GM23338 (cell line): ENCODE results near the gene MIAT. TPM values are rescaled to one million over a fixed set of nuclear protein-coding genes. Genes with fewer than 3 reads are reported as not detected.

Experiments used
- ATAC-seq: fragments of 200-7000 bp; cut with Tn5 transposase; 3 replicates; pipeline ENCODE4 v1.9.1; 2020
- DNase-seq: peaks from one replicate; pipeline ENCODE4 v3.0.0-alpha.2; 2015; ENCODE audit warnings: low spot score
- H2AFZ ChIP-seq: fragments of 200-600 bp; sonication (generic); 2 replicates; pipeline ENCODE4 v1.8.0; 2016; ENCODE audit warnings: antibody characterized with exemption, mild to moderate bottlenecking, moderate library complexity
- H3F3A ChIP-seq: fragments of 200-600 bp; sonication (generic); replicated peaks from 2 replicates; pipeline ENCODE4 v1.8.0; 2017; ENCODE audit warnings: antibody characterized with exemption, mixed run types, low read depth
- H3K27ac ChIP-seq: fragments of 200-600 bp; sonication (generic); 2 replicates; pipeline ENCODE4 v1.6.1; 2016; ENCODE audit warnings: low read depth
- H3K27me3 ChIP-seq: fragments of 200-600 bp; sonication (generic); 2 replicates; pipeline ENCODE4 v1.8.0; 2016; ENCODE audit warnings: mild to moderate bottlenecking, mixed run types, moderate library complexity; ENCODE audit not compliant: insufficient read depth
- H3K36me3 ChIP-seq: fragments of 200-600 bp; sonication (generic); 2 replicates; pipeline ENCODE4 v1.8.0; 2016; ENCODE audit warnings: mild to moderate bottlenecking; ENCODE audit not compliant: insufficient read depth
- H3K4me1 ChIP-seq: fragments of 200-600 bp; sonication (generic); 2 replicates; pipeline ENCODE4 v1.8.0; 2016; ENCODE audit warnings: mild to moderate bottlenecking, moderate library complexity; ENCODE audit not compliant: insufficient read depth
- H3K4me2 ChIP-seq: fragments of 200-600 bp; sonication (generic); 2 replicates; pipeline ENCODE4 v1.7.1; 2017; ENCODE audit warnings: mixed run types
- H3K4me3 ChIP-seq: fragments of 200-600 bp; sonication (generic); 2 replicates; pipeline ENCODE4 v1.6.1; 2016; ENCODE audit warnings: mixed run types
- H3K79me2 ChIP-seq: fragments of 200-600 bp; sonication (generic); replicated peaks from 2 replicates; pipeline ENCODE4 v1.8.0; 2017; ENCODE audit warnings: mild to moderate bottlenecking; ENCODE audit not compliant: insufficient read depth
- H3K9me2 ChIP-seq: fragments of 200-600 bp; sonication (generic); 2 replicates; pipeline ENCODE4 v1.8.0; 2017; ENCODE audit not compliant: insufficient read depth
- H4K20me1 ChIP-seq: fragments of 200-600 bp; sonication (generic); replicated peaks from 2 replicates; pipeline ENCODE4 v1.8.0; 2017; ENCODE audit warnings: mild to moderate bottlenecking; ENCODE audit not compliant: insufficient read depth
- H3K27ac Mint-ChIP-seq: 2 replicates; pipeline ENCODE4 v1.8.0; 2020; ENCODE audit warnings: inconsistent platforms, mild to moderate bottlenecking, moderate library complexity, mixed read lengths
- H3K27me3 Mint-ChIP-seq: 3 replicates; pipeline ENCODE4 v1.8.0; 2022; ENCODE audit warnings: low read depth, mild to moderate bottlenecking, moderate library complexity, mixed read lengths, inconsistent platforms; ENCODE audit not compliant: insufficient read depth, poor library complexity
- H3K36me3 Mint-ChIP-seq: 3 replicates; pipeline ENCODE4 v1.8.0; 2021; ENCODE audit warnings: low read depth, mild to moderate bottlenecking, inconsistent platforms, moderate library complexity, mixed read lengths
- H3K4me1 Mint-ChIP-seq: 3 replicates; pipeline ENCODE4 v1.8.0; 2020; ENCODE audit warnings: mild to moderate bottlenecking, inconsistent platforms, mixed read lengths
- H3K4me3 Mint-ChIP-seq: 3 replicates; pipeline ENCODE4 v1.8.0; 2021; ENCODE audit warnings: moderate library complexity, mild to moderate bottlenecking, inconsistent platforms, mixed read lengths
- H3K9me3 Mint-ChIP-seq: 3 replicates; pipeline ENCODE4 v1.8.0; 2020; ENCODE audit warnings: moderate library complexity, mild to moderate bottlenecking, inconsistent platforms, mixed read lengths
- CREB1 ChIP-seq: fragments of 250-450 bp; sonication (Bioruptor Pico); IDR thresholded peaks from 2 replicates; pipeline ENCODE4 v1.5.0; 2020; ENCODE audit warnings: low read depth, mild to moderate bottlenecking, moderate library complexity
- ETS1 ChIP-seq: IDR thresholded peaks from 2 replicates; pipeline ENCODE4 v1.6.1; 2016; ENCODE audit warnings: antibody characterized with exemption
- EZH2 ChIP-seq: fragments of 200-600 bp; sonication (generic); IDR thresholded peaks from one replicate; pipeline ENCODE4 v1.8.0; 2017; ENCODE audit warnings: antibody characterized with exemption, mild to moderate bottlenecking, low read depth; ENCODE audit not compliant: unreplicated experiment
- EZH2phosphoT487 ChIP-seq: fragments of 200-600 bp; sonication (generic); IDR thresholded peaks from one replicate; pipeline ENCODE4 v1.8.1; 2018; ENCODE audit warnings: antibody characterized with exemption; ENCODE audit not compliant: unreplicated experiment
- JUNB ChIP-seq: IDR thresholded peaks from one replicate; pipeline ENCODE4 v1.6.1; 2016; ENCODE audit warnings: antibody characterized with exemption; ENCODE audit not compliant: unreplicated experiment
- NANOG ChIP-seq: IDR thresholded peaks from 2 replicates; pipeline ENCODE4 v1.6.1; 2016; ENCODE audit warnings: antibody characterized with exemption, borderline replicate concordance
- POLR2AphosphoS5 ChIP-seq: IDR thresholded peaks from 2 replicates; pipeline ENCODE4 v1.6.1; 2016; ENCODE audit warnings: antibody characterized with exemption, low read depth
- REST ChIP-seq: IDR thresholded peaks from one replicate; pipeline ENCODE4 v1.6.1; 2018; ENCODE audit warnings: antibody characterized with exemption; ENCODE audit not compliant: unreplicated experiment
- STAT1 ChIP-seq: IDR thresholded peaks from one replicate; pipeline ENCODE4 v1.6.1; 2016; ENCODE audit warnings: antibody characterized with exemption; ENCODE audit not compliant: unreplicated experiment
- ZNF114 ChIP-seq: fragments of 250-450 bp; sonication (Bioruptor Pico); IDR thresholded peaks from 2 replicates; pipeline ENCODE4 v1.5.0; 2020; ENCODE audit warnings: mild to moderate bottlenecking, moderate library complexity
- ZNF331 ChIP-seq: fragments of 250-450 bp; sonication (Bioruptor Pico); IDR thresholded peaks from 2 replicates; pipeline ENCODE4 v1.5.0; 2020; ENCODE audit warnings: low read depth, mild to moderate bottlenecking, moderate library complexity
- polyA plus RNA-seq: library from polyadenylated mRNA; unstranded; fragments of >200 nt; fragmentation: Nextera tagmentation; extraction: Ambion mirVana; gene quantifications from 2 replicates; pipeline ENCODE4 v1.2.1, GENCODE V29; 2016
- total RNA-seq: library from RNA; depleted of rRNA; stranded (reverse); fragments of >200 nt; shearing (Covaris generic); gene quantifications from 2 replicates; pipeline ENCODE4 v1.2.3, GENCODE V29; 2014
- TF ChIP-seq, protein P1 (sequence below), 2 experiments: fragments of 200-600 bp in 1 of 2; sonication (generic) in 1 of 2; conservative IDR thresholded peaks; 2 replicates each; pipeline versions ENCODE4 v1.5.1 to v1.6.1; 2016 to 2017; ENCODE audit warnings: antibody characterized with exemption in 2 of 2, low read depth in 2 of 2, mild to moderate bottlenecking in 2 of 2, moderate library complexity in 1 of 2
- TF ChIP-seq, protein P2 (sequence below): fragments of 250-450 bp; sonication (Bioruptor Pico); IDR thresholded peaks from 2 replicates; pipeline ENCODE4 v1.5.0; 2020; ENCODE audit warnings: mild to moderate bottlenecking, moderate library complexity

Gene MIAT
- total and polyA plus RNA-seq, 2 experiments from 2014 or later = 10.0 to 63.6 TPM

DNA sequence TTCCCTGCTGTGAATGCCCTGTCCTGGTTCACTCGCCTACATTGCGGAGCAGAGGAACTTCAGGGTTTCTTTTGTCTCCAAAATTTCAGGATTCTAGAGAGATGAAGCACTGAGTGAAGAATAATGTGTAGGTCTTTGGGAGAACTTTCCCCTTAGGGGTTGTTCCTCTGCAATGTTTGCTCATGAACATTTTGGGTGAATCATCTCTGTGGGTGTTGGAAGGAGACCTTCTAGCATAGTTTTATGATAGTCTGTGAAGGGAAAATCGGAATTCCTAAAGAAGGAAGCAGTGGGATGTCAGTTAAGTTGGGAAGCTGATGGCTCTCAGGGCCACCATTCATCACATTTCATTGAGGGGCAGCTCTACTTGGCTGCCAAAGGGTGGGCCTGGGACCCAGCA is 64.8 kb downstream of the MIAT start:
- ATAC-seq (no peak), DNase-seq (no peak)
- H3K4me1 ChIP-seq = peaks cover 3% of the 10 kb centered on the region; the same call in 1 of the 2 replicates

More for the DNA sequence above, 64.8 kb downstream of the MIAT start:
- peaks cover 7% of the 10 kb centered on the region for H3K4me1 Mint-ChIP-seq
- no peak for TF ChIP-seq REST
- no peak for TF ChIP-seq ZNF331 (CRISPR knock-in tag)
- TF ChIP-seq ETS1 = no peak
- no peak for TF ChIP-seq EZH2
- TF ChIP-seq JUNB = no peak
- no peak for TF ChIP-seq CREB1 (CRISPR knock-in tag)
- TF ChIP-seq EZH2phosphoT487 = no peak
- TF ChIP-seq POLR2AphosphoS5 = no peak
- TF ChIP-seq NANOG = no peak
- no peak for TF ChIP-seq ZNF114 (CRISPR knock-in tag)
- TF ChIP-seq, protein P1, sequence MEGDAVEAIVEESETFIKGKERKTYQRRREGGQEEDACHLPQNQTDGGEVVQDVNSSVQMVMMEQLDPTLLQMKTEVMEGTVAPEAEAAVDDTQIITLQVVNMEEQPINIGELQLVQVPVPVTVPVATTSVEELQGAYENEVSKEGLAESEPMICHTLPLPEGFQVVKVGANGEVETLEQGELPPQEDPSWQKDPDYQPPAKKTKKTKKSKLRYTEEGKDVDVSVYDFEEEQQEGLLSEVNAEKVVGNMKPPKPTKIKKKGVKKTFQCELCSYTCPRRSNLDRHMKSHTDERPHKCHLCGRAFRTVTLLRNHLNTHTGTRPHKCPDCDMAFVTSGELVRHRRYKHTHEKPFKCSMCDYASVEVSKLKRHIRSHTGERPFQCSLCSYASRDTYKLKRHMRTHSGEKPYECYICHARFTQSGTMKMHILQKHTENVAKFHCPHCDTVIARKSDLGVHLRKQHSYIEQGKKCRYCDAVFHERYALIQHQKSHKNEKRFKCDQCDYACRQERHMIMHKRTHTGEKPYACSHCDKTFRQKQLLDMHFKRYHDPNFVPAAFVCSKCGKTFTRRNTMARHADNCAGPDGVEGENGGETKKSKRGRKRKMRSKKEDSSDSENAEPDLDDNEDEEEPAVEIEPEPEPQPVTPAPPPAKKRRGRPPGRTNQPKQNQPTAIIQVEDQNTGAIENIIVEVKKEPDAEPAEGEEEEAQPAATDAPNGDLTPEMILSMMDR (conservative IDR thresholded peaks at IDR 0.05; ENCODE audit: low read depth in 2 of 2) = no peak
- TF ChIP-seq STAT1 = no peak
- TF ChIP-seq, protein P2, sequence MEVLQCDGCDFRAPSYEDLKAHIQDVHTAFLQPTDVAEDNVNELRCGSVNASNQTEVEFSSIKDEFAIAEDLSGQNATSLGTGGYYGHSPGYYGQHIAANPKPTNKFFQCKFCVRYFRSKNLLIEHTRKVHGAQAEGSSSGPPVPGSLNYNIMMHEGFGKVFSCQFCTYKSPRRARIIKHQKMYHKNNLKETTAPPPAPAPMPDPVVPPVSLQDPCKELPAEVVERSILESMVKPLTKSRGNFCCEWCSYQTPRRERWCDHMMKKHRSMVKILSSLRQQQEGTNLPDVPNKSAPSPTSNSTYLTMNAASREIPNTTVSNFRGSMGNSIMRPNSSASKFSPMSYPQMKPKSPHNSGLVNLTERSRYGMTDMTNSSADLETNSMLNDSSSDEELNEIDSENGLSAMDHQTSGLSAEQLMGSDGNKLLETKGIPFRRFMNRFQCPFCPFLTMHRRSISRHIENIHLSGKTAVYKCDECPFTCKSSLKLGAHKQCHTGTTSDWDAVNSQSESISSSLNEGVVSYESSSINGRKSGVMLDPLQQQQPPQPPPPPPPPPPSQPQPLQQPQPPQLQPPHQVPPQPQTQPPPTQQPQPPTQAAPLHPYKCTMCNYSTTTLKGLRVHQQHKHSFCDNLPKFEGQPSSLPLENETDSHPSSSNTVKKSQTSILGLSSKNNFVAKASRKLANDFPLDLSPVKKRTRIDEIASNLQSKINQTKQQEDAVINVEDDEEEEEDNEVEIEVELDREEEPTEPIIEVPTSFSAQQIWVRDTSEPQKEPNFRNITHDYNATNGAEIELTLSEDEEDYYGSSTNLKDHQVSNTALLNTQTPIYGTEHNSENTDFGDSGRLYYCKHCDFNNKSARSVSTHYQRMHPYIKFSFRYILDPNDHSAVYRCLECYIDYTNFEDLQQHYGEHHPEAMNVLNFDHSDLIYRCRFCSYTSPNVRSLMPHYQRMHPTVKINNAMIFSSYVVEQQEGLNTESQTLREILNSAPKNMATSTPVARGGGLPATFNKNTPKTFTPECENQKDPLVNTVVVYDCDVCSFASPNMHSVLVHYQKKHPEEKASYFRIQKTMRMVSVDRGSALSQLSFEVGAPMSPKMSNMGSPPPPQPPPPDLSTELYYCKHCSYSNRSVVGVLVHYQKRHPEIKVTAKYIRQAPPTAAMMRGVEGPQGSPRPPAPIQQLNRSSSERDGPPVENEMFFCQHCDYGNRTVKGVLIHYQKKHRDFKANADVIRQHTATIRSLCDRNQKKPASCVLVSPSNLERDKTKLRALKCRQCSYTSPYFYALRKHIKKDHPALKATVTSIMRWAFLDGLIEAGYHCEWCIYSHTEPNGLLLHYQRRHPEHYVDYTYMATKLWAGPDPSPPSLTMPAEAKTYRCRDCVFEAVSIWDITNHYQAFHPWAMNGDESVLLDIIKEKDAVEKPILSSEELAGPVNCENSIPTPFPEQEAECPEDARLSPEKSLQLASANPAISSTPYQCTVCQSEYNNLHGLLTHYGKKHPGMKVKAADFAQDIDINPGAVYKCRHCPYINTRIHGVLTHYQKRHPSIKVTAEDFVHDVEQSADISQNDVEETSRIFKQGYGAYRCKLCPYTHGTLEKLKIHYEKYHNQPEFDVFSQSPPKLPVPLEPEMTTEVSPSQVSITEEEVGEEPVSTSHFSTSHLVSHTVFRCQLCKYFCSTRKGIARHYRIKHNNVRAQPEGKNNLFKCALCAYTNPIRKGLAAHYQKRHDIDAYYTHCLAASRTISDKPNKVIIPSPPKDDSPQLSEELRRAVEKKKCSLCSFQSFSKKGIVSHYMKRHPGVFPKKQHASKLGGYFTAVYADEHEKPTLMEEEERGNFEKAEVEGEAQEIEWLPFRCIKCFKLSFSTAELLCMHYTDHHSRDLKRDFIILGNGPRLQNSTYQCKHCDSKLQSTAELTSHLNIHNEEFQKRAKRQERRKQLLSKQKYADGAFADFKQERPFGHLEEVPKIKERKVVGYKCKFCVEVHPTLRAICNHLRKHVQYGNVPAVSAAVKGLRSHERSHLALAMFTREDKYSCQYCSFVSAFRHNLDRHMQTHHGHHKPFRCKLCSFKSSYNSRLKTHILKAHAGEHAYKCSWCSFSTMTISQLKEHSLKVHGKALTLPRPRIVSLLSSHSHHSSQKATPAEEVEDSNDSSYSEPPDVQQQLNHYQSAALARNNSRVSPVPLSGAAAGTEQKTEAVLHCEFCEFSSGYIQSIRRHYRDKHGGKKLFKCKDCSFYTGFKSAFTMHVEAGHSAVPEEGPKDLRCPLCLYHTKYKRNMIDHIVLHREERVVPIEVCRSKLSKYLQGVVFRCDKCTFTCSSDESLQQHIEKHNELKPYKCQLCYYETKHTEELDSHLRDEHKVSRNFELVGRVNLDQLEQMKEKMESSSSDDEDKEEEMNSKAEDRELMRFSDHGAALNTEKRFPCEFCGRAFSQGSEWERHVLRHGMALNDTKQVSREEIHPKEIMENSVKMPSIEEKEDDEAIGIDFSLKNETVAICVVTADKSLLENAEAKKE = no peak
- Histone ChIP-seq H3K27me3 (no peaks in the 10 kb centered on the region), H2AFZ (no peak overlapping the region), H3K9me2 (0 out of 2 replicates have a peak, but pooled peaks cover 3% of the 10 kb centered on the region), H3K36me3 (peaks cover 7% of the 10 kb centered on the region; the same call in 1 of the 2 replicates), H3F3A (0 out of 2 replicates have a peak, but pooled peaks cover 3% of the 10 kb centered on the region), H4K20me1 (no peaks in the 10 kb centered on the region), H3K27ac (no peak overlapping the region), H3K4me3 (no peak overlapping the region), H3K4me2 (no peak overlapping the region), H3K79me2 (no peaks in the 10 kb centered on the region)
- peaks cover 9% of the 10 kb centered on the region; the same call in 2 of the 3 replicates for H3K36me3 Mint-ChIP-seq
- H3K27ac Mint-ChIP-seq = no peak overlapping the region
- no peaks in the 10 kb centered on the region; the same call in 2 of the 3 replicates for H3K9me3 Mint-ChIP-seq
- H3K4me3 Mint-ChIP-seq = no peak overlapping the region
- H3K27me3 Mint-ChIP-seq = peaks cover 3% of the 10 kb centered on the region
